Measurements from ENCODE around the gene MED8.

The MED8 gene

GRCh38 chr1:43389326-43390313, at the start of gene MED8, which contains the start of gene SZT2:
Gene MED8, minus strand, starts transcription at chr1:43389800. Its CDS starts 36 bp downstream, at chr1:43389764.
Gene SZT2, plus strand, starts transcription at chr1:43389899. Its CDS starts 70 bp downstream, at chr1:43389969.
- peak; percentile 90 to 91 for DNase-seq (ENCODE audit: low read depth in 1 of 2, low spot score in 1 of 2)

- DNase-seq (ENCODE audit: low read depth in 1 of 2, low spot score in 1 of 2) = no peak
These were observed 49.5 kb upstream of the MED8 start for GRCh38 chr1:43438953-43439581.

- no peak for DNase-seq (ENCODE audit: low read depth in 1 of 2, low spot score in 1 of 2)
These were observed 49.0 kb upstream of the MED8 start for GRCh38 chr1:43438576-43438952.

- no peak for DNase-seq (ENCODE audit: low read depth in 1 of 2, low spot score in 1 of 2)
These were observed 48.4 kb upstream of the MED8 start for GRCh38 chr1:43438006-43438405.

GRCh38 chr1:43437031-43437973, 47.7 kb upstream of the MED8 start:
- DNase-seq (ENCODE audit: low read depth in 1 of 2, low spot score in 1 of 2) = no peak

- DNase-seq (ENCODE audit: low read depth in 1 of 2, low spot score in 1 of 2) = no peak
These were observed 46.8 kb upstream of the MED8 start for GRCh38 chr1:43436371-43436770.

- no peak for DNase-seq (ENCODE audit: low read depth in 1 of 2, low spot score in 1 of 2)
These were observed 45.8 kb upstream of the MED8 start for GRCh38 chr1:43435146-43436145.

- DNase-seq (ENCODE audit: low read depth in 1 of 2, low spot score in 1 of 2) = no peak
These were observed 44.7 kb upstream of the MED8 start for GRCh38 chr1:43434256-43434655.

GRCh38 chr1:43432907-43433306, 43.3 kb upstream of the MED8 start:
- no peak for DNase-seq (ENCODE audit: low read depth in 1 of 2, low spot score in 1 of 2)

- DNase-seq (ENCODE audit: low read depth in 1 of 2, low spot score in 1 of 2) = no peak
These were observed 42.7 kb upstream of the MED8 start for GRCh38 chr1:43432171-43432860.

GRCh38 chr1:43431676-43432075, 42.1 kb upstream of the MED8 start:
- DNase-seq (ENCODE audit: low read depth in 1 of 2, low spot score in 1 of 2) = no peak

- no peak for DNase-seq (ENCODE audit: low read depth in 1 of 2, low spot score in 1 of 2)
These were observed 41.2 kb upstream of the MED8 start for GRCh38 chr1:43430831-43431230.

GRCh38 chr1:43427941-43428340, 38.3 kb upstream of the MED8 start:
- no peak for DNase-seq (ENCODE audit: low read depth in 1 of 2, low spot score in 1 of 2)

GRCh38 chr1:43427524-43427923, 37.9 kb upstream of the MED8 start:
- DNase-seq (ENCODE audit: low read depth in 1 of 2, low spot score in 1 of 2) = no peak

GRCh38 chr1:43426221-43426620, 36.6 kb upstream of the MED8 start:
- DNase-seq (ENCODE audit: low read depth in 1 of 2, low spot score in 1 of 2) = no peak

- no peak for DNase-seq (ENCODE audit: low read depth in 1 of 2, low spot score in 1 of 2)
These were observed 35.4 kb upstream of the MED8 start for GRCh38 chr1:43425045-43425444.

GRCh38 chr1:43423672-43424550, 34.3 kb upstream of the MED8 start:
- DNase-seq (ENCODE audit: low read depth in 1 of 2, low spot score in 1 of 2) = no peak

- no peak for DNase-seq (ENCODE audit: low read depth in 1 of 2, low spot score in 1 of 2)
These were observed 33.5 kb upstream of the MED8 start for GRCh38 chr1:43422995-43423671.
